ENCODE results near the gene FAM184B.

Gene FAM184B

GRCh38 chr4:17771284-17771908 is 10.0 kb downstream of the FAM184B start:
- no peak for DNase-seq

- DNase-seq, result no peak
These were observed 10.6 kb downstream of the FAM184B start for GRCh38 chr4:17770845-17771244.

- no peak for DNase-seq
These were observed 11.8 kb downstream of the FAM184B start for GRCh38 chr4:17769406-17770174.

- DNase-seq, result no peak
These were observed 14.5 kb downstream of the FAM184B start for GRCh38 chr4:17766826-17767458.

DNA sequence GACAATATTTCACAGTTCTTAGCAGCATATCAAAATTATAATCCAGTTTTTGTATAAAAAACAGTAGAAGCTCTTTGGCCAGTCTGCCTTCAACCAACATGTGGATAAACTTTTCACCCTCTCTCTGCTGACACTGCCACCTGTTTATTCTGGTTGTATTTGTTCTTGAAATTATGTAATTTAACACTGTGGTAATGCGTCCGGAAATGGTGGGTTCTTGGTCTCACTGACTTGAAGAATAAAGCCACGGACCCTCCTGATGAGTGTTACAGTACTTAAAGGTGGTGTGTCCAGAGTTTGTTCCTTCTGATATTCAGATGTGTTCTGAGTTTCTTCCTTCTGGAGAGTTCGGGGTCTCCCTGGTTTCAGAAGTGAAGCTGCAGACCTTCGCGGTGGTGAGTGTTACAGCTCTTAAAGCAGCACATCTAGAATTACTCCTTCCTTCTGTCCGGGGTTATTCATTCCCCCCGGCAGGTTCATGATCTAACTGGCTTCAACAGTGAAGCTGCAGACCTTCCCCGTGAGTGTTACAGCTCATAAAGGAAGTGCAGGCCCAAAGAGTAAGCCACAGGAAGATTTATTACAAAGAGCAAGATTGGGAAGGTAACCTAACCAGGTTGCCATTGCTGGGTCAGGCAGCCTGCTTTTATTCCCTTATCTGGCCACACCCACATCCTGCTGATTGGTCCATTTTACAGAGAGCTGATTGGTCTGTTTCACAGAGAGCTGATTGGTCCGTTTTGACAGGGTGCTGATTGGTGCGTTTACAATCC is 15.7 kb downstream of the FAM184B start:
- no peak for DNase-seq

DNA sequence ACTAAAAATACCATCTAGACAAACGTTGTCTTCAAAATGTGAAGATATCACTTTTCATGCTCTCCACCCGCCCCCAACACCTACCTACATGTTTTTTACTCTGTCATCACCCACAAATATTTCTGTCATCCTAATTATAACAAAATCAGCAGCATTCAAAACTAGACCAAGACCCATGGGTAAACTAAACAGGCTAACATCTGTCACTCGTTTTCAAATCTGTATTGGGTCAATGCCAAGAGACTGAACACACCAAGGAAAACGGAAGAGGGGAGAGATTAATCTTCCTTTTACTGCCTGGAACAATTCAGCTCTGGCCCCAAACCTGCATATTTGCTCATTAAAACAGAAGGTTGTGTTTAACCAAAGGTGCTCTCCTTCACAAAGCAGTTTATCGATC is 17.5 kb downstream of the FAM184B start:
- DNase-seq, result no peak

GRCh38 chr4:17763416-17763815 is 18.0 kb downstream of the FAM184B start:
- no peak for DNase-seq

DNA sequence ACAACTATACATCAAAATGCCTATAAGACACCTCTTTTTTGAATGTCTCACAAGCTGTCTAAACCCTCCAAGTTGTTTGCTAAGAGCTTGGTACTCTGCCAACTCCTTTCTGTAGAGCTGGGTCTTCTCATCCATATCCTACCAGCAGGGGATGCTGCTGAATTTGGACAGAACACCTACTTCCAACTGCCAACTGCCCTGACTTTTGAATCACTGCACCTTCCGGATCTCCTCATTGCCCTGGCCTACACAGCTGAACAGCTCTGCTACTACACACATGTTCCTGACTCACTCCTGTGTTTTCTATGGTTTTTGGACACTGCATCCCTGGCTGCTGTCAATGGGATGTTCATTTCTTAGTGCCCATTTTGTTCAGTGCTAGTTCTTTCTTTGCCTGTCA is 18.7 kb downstream of the FAM184B start:
- no peak for DNase-seq

DNA sequence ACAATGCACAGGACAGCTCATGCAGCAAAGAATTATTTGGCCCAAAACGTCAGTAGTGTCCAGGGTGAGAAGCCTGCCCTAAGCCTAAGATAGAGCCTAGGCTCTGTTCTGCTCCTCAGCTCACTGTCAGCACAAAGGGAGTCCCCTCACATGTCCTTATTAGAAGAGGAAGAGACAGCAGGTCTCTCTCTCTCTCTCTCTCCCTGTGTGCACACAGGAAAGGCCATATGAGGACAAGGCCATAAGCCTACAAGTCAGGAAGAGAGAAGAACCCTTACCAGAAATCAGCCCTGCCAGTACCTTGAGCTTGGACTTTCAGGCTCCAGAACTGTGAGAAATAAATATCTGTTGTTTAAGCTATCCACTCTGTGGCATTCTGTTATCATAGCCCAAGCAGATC is 20.4 kb downstream of the FAM184B start:
- no peak for DNase-seq

DNA sequence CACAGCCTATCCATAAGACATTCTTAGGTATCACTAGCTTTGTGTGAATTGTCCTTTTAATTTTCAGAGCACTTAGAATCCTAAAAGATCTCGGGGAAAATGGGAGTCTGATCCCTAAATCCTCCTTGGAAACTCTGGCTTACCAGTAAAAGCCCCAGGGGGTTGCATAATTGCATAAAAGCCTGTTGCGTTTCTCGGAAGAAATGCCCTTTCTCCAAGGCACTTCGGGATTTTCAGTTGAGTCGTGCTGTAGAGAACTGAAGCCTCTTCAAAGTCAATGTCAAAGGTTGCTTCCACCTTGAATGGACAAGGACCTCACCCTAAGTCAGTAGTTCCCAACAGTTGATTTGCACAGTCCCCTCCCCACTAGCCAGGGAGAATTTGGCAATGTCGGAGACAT is 20.8 kb downstream of the FAM184B start:
- no peak for DNase-seq

DNA sequence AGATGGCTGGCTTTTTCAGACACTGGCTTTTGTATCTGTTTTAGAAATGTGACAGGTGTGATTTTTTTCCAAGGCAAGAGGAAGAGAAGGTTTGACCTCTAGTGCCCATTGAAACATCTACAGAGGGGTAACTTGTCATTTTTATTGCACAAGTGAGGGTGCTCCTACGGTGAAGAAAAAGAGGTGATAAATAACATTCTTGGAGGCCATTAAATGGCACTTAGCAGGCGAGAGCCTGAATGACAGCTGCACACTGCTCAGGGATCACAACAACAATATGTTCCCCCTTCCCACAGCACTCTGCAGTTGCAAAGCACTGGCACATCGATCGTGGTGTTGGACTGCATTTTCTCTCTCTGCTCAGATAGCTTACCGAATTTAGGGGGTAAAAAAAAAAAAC is 22.9 kb downstream of the FAM184B start:
- no peak for DNase-seq

DNA sequence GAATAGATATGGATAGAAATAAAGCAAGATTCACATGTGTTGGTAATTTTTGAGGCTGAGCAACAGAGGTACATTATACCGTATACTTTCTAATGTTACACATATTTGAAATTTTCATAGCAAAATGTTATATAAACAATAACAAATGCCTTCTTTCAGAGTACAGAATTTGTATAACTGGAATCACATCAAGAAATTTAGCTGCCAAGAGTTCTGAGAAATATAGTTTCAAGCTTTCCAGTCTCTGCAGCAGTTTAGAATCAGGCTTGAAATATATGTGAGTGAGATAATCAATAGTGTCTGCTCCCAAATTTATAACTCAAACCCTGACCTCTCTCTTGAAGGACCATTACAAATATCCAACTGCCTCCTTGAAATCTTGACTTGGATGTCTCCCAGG is 23.8 kb downstream of the FAM184B start:
- DNase-seq, result no peak

GRCh38 chr4:17753646-17754045 is 27.8 kb downstream of the FAM184B start:
- no peak for DNase-seq

- DNase-seq, result no peak
These were observed 40.7 kb downstream of the FAM184B start for GRCh38 chr4:17740702-17741101.

DNA sequence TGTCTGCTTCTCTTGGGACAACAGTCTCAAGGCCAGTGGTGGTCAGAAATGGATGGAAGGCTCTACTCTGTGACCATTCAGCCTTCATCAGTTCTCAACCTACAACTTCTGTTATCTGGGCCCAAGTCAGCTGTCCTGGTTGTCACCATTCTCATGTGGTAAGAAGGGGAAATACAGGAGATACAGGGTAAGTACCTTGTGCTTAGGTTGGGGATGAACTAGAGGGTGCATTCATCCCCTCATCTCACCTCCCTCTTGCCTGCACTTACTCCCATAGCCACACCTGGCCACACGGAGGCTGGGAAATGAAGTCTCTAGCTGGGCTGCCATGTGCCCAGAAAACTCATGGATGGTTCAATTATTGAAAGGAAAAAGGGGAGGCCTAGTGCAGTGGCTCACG is 44.9 kb downstream of the FAM184B start:
- DNase-seq, result no peak

DNA sequence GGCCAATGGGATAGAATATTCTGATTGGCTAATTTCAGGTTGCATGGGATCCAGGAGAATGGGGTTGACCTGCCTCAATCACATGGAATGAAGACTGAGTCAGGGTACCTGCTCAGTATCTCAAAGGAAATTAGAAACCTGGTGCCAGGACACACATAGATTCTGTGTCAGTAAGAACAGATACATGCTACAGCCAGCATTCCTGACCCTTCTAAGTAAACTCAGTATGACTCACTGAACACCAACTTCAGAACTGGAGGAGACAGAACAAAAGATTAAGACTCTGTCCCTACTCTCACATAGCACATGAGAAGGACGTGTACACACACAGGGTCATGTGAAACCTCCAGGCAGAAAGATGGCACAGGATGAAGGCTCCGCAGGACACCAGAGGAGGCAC is 54.5 kb downstream of the FAM184B start:
- DNase-seq, result no peak

DNA sequence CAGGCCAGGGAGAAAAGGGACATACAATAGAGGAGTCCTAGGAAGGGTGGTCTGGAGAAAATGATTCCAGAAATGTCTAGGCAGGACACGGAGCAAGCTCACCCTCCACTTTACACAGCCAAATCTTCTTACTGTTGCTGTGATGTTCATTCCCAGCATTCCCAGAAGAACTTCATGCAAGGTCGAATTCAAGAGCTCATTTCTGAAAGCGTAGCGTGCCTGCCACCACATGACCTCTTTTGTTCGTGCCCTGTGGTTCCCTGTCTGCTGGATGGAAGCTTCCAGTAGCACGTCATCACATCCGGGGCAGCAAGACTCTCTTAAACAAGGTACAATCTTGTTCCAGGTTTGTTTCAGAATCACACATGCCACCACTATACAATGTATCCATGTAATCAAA is 57.8 kb downstream of the FAM184B start:
- no peak for DNase-seq

- DNase-seq, result no peak
These were observed 59.1 kb downstream of the FAM184B start for GRCh38 chr4:17722356-17722700.

- no peak for DNase-seq
These were observed 59.7 kb downstream of the FAM184B start for GRCh38 chr4:17721496-17722355.

DNA sequence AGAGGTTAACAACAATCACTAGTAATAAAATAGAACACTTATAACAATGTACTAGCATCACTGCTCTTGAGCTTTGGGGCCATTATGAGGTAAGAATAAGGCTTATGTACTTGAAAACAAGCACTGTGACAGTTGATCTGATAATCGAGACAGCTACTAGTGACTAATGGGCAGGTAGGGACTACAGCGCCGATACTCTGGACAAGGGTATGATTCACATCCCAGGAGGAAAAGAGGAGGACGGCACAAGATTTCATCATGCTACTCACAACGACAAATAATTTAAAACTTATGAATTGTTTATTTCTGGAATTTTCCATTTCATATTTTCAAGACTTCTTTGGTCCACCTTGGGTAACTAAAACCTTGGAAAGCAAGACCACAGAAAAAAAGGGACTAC is 62.3 kb downstream of the FAM184B start:
- DNase-seq, result no peak

DNA sequence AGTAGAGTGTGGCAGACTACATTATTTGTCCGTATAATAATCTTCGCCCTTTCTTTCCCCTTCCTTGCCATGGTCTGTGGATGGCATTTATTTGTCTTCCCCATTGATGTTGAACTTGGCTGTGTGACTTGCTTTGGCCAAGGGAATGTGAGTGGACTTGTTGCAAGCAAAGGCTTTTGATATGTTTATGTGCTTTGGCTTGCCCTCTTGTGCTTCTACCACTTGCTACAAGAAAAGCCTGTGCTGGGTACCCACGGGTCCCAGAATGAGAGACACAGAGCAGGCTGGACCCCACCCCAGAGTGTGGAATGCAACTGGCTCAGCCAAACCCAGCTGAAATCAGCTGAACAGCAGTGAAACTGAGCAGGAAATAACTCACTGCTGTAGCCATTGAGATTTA is 63.0 kb downstream of the FAM184B start:
- no peak for DNase-seq

GRCh38 chr4:17717301-17717700 is 64.1 kb downstream of the FAM184B start:
- DNase-seq, result no peak

DNA sequence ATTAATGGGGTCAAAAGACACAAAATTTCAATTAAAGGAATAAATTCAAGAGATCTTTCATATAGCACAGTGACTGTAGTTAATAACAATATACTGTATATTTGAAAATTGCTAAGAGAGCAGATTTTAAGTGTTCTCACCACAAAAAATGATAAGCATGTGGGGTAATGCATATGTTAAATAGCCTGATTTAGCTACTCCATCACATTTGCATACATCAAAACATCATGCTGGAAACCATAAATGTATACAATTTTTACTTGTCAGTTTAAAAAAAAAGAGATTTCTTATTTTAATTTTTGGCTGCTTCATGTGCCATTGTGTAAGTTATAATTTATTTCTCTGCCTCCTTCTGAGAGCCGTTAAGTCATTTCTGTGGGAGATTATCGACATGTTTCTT is 65.9 kb downstream of the FAM184B start:
- DNase-seq, result no peak
